Measurements from ENCODE around the gene PPRC1. TPM values are rescaled to one million over a fixed set of nuclear protein-coding genes. Genes with fewer than 3 reads are reported as not detected.

The PPRC1 gene
- 100 to 1,000 TPM; 155 to 161 (median 156) TPM for total RNA-seq

DNA sequence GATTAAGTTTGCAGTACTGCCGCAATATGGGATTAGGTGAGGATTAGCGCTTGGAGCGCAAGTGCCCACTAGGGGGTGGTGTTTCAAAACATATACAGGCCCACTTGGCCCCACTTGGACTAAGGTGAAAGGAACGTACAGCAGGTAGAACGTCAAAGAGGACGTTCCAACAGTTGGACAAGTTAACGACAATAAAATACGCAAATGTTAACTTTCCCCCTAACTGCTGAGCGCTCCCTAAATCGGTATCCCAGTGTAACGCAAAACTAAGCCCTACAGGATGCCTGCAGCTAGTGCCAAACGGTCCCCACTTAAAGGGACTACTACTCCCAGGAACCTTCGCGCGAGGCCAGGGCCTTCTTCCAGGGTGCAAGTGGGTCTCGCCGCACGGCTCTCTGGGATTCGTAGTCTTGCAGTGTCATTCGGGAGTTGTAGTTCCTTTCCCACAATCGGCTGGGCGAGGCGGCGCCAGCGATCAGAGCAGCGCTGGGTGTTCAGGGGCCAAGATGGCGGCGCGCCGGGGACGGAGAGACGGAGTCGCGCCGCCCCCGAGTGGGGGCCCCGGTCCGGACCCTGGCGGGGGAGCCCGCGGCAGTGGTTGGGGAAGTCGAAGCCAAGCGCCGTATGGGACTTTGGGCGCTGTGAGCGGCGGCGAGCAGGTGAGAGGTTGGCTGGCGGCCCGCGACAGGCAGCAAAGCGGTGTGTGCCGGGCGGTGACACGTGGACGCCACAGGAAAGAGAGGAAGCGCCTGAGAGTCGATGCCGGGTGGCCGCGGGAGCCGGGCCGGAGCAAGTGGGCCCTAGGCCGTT is at the start of gene PPRC1:
TSS of gene PPRC1 (plus strand) at position 478 of the 810 bp plus-strand sequence. CDS start at position 507, 29 bp downstream.
- Mint-ChIP-seq H3K4me3 (peak within 1 kb of the TSS; percentile 94), H3K27me3 (ENCODE audit: low read depth) (no peaks in the 10 kb centered on the region), H3K4me1 (ENCODE audit: low read depth) (peaks cover 39% of the 10 kb centered on the region), H3K36me3 (ENCODE audit: insufficient read depth) (peaks cover 22% of the 10 kb centered on the region), H3K9me3 (no peaks in the 10 kb centered on the region)
- peak; percentile 94 for DNase-seq
- ATAC-seq = peak; percentile 92 to 93

DNA sequence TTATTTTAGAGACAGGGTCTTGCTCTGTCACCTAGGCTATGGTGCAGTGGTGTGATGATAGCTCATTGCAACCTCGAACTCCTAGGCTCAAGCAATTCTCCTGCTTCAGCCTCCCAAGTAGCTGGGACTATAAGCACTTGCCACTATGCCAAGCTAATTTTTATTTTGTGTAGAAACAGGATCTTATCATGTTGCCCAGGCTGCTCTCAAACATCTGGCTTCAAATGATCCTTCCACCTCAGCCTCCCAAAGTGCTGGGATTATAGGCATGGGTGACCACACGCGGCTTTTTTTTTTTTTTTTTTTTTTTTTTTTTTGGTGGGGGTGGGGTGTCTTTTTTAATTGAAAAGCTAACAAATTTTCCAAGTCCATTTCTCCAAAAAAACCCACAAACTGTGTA is 49.3 kb upstream of the PPRC1 start:
- Mint-ChIP-seq H3K4me1 (ENCODE audit: low read depth) (no peaks in the 10 kb centered on the region), H3K9me3 (no peaks in the 10 kb centered on the region), H3K27me3 (ENCODE audit: low read depth) (no peaks in the 10 kb centered on the region), H3K36me3 (ENCODE audit: insufficient read depth) (peaks cover 3% of the 10 kb centered on the region), H3K4me3 (no peak overlapping the region)
- ATAC-seq (no peak), DNase-seq (no peak)

DNA sequence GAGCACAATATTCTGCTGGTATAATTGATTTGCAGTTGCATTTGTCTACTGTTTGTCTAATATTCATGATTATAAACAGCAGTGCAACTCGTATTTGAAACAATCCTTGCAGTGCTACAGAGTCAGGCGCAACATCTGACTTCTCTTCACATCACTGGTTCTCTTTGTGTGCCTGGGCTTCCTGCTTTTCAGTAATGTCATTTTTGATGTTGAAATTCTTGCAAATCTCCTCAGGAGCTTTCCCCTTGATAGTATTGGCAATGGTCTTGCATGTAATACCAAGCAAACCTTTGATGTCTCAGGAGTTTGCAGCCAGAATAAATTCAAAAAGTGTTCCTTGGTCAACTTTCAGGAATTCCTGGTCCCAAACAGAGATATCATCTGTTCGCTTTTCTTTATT is 47.5 kb upstream of the PPRC1 start:
- no peak for ATAC-seq
- DNase-seq = no peak
- Mint-ChIP-seq H3K27me3 (ENCODE audit: low read depth) (no peaks in the 10 kb centered on the region), H3K4me1 (ENCODE audit: low read depth) (no peaks in the 10 kb centered on the region), H3K36me3 (ENCODE audit: insufficient read depth) (peaks cover 3% of the 10 kb centered on the region), H3K4me3 (no peak overlapping the region), H3K9me3 (no peaks in the 10 kb centered on the region)

DNA sequence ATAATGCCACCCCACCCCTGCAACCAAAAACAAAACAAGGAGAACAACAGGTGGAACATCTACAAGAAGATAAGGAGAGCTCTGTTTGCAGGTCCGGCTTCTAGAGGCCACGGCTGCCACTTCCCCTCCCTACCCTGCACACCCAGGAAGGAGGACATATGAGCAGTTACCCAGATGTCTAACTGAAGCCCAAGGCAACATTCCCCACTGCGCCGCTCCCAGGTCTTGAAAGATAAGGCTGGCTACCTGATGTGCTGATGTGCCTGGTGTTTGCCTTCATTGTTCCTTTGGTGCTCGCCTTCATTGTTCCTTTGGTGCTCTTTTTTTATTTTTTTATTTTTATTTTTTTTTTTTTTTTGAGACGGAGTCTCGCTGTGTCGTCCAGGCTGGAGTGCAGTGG is 46.6 kb upstream of the PPRC1 start:
- Mint-ChIP-seq H3K4me3 (no peak overlapping the region), H3K4me1 (ENCODE audit: low read depth) (no peaks in the 10 kb centered on the region), H3K36me3 (ENCODE audit: insufficient read depth) (peaks cover 5% of the 10 kb centered on the region), H3K27me3 (ENCODE audit: low read depth) (no peaks in the 10 kb centered on the region), H3K9me3 (no peaks in the 10 kb centered on the region)
- DNase-seq = no peak
- no peak for ATAC-seq

DNA sequence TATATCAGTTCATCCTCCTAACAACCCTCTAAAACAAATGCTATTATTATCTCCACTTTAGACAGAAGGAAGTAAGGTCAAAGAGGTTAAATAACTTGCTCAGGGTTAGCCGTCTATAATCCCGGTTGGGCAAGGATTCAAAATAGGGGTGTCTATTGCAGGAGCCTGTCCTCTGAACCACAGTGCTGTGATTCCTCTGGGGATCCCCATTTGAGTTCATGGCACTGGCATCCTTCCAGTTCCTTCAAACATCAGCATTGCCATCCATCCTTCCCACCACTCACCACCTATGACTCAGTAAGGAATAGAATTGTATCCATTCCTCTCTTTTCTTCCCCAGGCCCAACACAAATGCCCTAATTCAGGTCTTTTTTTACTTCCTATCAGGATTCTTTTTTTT is 42.1 kb upstream of the PPRC1 start:
- ATAC-seq (no peak), DNase-seq (no peak)
- Mint-ChIP-seq H3K4me3 (no peak overlapping the region), H3K36me3 (ENCODE audit: insufficient read depth) (peaks cover 4% of the 10 kb centered on the region), H3K4me1 (ENCODE audit: low read depth) (no peaks in the 10 kb centered on the region), H3K9me3 (no peaks in the 10 kb centered on the region), H3K27me3 (ENCODE audit: low read depth) (no peaks in the 10 kb centered on the region)

GRCh38 chr10:102096449-102096848 is 36.4 kb upstream of the PPRC1 start:
- Mint-ChIP-seq H3K36me3 (ENCODE audit: insufficient read depth) (peaks cover 4% of the 10 kb centered on the region), H3K27me3 (ENCODE audit: low read depth) (no peaks in the 10 kb centered on the region), H3K9me3 (no peaks in the 10 kb centered on the region), H3K4me1 (ENCODE audit: low read depth) (no peaks in the 10 kb centered on the region), H3K4me3 (no peak overlapping the region)
- DNase-seq = no peak
- ATAC-seq = no peak

DNA sequence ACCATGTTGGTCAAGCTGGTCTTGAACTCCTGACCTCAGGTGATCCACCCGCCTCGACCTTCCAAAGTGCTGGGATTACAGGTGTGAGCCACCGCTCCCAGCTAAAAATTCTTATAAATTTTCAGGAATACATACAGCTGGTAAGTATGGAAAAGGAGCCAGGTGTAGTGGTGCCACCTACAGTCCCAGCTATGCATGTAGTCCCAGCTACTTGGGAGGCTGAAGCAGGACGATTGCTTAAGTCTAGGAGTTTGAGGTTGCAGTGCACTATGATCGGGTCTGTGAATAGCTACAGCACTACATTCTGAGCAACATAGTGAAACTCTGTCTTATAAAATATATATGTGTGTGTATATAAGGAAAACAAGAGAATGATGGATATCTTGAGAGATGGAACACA is 31.7 kb upstream of the PPRC1 start:
- no peak for DNase-seq
- no peak for ATAC-seq
- no peaks in the 10 kb centered on the region for H3K27me3 Mint-ChIP-seq (ENCODE audit: low read depth)
- no peak overlapping the region for H3K4me3 Mint-ChIP-seq
- peaks cover 13% of the 10 kb centered on the region for H3K4me1 Mint-ChIP-seq (ENCODE audit: low read depth)
- no peaks in the 10 kb centered on the region for H3K9me3 Mint-ChIP-seq
- H3K36me3 Mint-ChIP-seq (ENCODE audit: insufficient read depth) = peaks cover 15% of the 10 kb centered on the region

GRCh38 chr10:102102421-102102820 is 30.4 kb upstream of the PPRC1 start:
- Mint-ChIP-seq H3K27me3 (ENCODE audit: low read depth) (no peaks in the 10 kb centered on the region), H3K36me3 (ENCODE audit: insufficient read depth) (peaks cover 15% of the 10 kb centered on the region), H3K4me3 (no peak overlapping the region), H3K9me3 (no peaks in the 10 kb centered on the region), H3K4me1 (ENCODE audit: low read depth) (peaks cover 14% of the 10 kb centered on the region)
- ATAC-seq = no peak
- DNase-seq = no peak

GRCh38 chr10:102106998-102107397 is 25.8 kb upstream of the PPRC1 start:
- peaks cover 33% of the 10 kb centered on the region for H3K36me3 Mint-ChIP-seq (ENCODE audit: insufficient read depth)
- no peak for ATAC-seq
- no peak overlapping the region for H3K4me3 Mint-ChIP-seq
- H3K4me1 Mint-ChIP-seq (ENCODE audit: low read depth) = peaks cover 16% of the 10 kb centered on the region
- H3K27me3 Mint-ChIP-seq (ENCODE audit: low read depth) = no peaks in the 10 kb centered on the region
- no peak for DNase-seq
- H3K9me3 Mint-ChIP-seq = no peaks in the 10 kb centered on the region

DNA sequence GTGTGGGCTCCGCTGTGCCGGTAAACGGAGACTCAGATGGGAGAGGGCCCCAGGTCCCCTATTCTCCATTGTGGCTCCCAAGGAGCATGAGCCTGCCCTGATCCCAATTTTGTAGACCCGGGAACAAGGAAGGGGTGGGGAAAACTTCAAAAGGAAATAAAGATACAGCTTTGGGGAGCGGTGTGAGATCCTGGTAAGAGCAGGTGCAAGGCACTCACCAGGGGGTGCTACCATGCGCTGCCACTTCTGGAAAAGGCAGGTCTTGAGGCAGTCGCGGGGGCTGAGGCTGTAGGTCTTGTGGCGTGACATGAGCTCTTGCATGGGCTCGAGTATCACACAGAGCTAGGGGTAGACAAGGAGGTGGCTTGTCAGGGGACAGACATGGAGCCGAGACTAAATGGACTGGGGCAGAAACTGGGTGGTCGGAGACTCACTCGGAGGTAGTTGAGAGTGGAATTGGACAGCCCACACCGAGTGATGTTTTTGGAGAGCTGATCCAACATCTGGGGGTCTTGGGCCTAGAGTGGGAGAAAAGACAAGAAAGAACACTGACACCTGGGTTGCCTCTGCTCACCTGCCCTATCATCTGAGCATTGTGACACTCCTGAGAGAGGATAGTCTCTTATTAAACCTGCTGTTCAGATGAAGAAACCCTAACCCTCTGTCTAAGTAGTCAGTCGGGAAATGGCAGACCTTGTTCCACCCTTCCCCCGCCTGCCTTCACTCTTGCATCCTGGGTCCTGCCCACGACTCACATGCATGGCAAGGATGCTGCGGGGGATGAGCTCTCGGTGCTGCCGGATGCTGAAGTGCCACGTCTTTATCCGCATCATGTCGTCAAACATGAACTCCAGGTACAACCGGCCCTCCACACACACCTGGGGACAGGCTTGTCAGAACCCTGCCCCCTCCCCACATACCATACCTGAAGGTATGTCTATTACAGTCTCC is 23.4 kb upstream of the PPRC1 start:
- H3K4me1 Mint-ChIP-seq (ENCODE audit: low read depth) = peaks cover 28% of the 10 kb centered on the region
- no peaks in the 10 kb centered on the region for H3K9me3 Mint-ChIP-seq
- H3K36me3 Mint-ChIP-seq (ENCODE audit: insufficient read depth) = peaks cover 30% of the 10 kb centered on the region

DNA sequence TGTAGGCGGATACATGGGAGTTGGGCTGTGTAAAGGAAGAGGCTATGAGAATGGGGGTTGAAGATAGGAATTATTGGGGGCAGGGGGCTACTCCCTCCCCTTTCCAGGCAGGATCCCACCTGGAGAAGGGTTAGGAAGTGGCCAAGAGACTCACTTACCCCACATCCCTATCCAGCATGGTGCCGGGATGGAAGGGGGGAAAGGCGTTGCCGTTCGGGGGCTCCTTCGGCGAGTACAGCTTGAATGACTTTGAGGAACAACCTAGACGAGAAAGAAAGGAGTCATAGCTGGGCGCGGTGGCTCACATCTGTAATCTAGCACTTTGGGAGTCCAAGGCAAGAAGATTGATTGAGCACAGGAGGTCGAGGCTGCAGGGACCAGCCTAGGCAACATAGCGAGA is 21.6 kb upstream of the PPRC1 start:
- DNase-seq (no peak), ATAC-seq (no peak)
- Mint-ChIP-seq H3K27me3 (ENCODE audit: low read depth) (no peaks in the 10 kb centered on the region), H3K4me1 (ENCODE audit: low read depth) (peaks cover 30% of the 10 kb centered on the region), H3K9me3 (no peaks in the 10 kb centered on the region), H3K36me3 (ENCODE audit: insufficient read depth) (peaks cover 23% of the 10 kb centered on the region), H3K4me3 (no peak overlapping the region)

More for the DNA sequence above, 23.4 kb upstream of the PPRC1 start:
- ATAC-seq (no peak), DNase-seq (no peak)
- Mint-ChIP-seq H3K27me3 (ENCODE audit: low read depth) (no peaks in the 10 kb centered on the region), H3K4me3 (no peak overlapping the region)

DNA sequence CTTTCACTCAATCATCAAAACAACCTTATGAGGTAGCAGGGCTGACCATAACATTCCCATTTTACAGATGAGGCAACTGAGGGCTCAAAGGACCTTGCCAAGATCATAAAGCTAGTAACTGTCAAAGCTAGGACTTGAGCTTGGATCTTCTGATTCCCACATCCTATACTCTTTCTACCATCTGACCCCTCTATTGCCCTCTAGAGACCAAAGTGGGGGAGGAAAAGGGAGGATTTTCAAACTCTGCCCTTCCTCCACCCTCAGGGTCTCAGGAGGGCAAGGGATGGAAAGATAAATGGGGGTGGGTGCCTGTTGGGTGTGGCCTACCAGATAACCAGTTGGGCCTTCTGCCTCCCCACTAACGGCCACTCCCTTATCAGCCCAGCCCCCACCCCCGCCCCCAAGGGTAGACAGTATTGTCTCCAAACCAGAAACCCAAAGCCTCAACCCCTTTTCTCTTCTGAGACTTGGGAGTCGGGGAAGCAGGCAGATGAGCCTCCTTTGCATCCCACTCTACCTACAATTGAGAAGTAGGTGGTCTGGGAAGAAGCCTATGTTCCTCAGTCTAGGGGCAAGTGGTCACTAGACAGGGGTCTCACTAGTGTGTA is 20.5 kb upstream of the PPRC1 start:
- Mint-ChIP-seq H3K9me3 (no peaks in the 10 kb centered on the region), H3K4me3 (no peak overlapping the region), H3K36me3 (ENCODE audit: insufficient read depth) (peaks cover 23% of the 10 kb centered on the region), H3K4me1 (ENCODE audit: low read depth) (peaks cover 39% of the 10 kb centered on the region), H3K27me3 (ENCODE audit: low read depth) (no peaks in the 10 kb centered on the region)
- no peak for ATAC-seq
- no peak for DNase-seq

- Mint-ChIP-seq H3K9me3 (no peaks in the 10 kb centered on the region), H3K36me3 (ENCODE audit: insufficient read depth) (peaks cover 23% of the 10 kb centered on the region), H3K27me3 (ENCODE audit: low read depth) (no peaks in the 10 kb centered on the region), H3K4me1 (ENCODE audit: low read depth) (peaks cover 50% of the 10 kb centered on the region), H3K4me3 (peak overlapping the region; percentile 91)
- no peak for DNase-seq
- ATAC-seq = no peak
Measured at GRCh38 chr10:102113261-102113955, 19.4 kb upstream of the PPRC1 start.
